ENCODE results near the gene NLK. TPM values are rescaled to one million over a fixed set of nuclear protein-coding genes. Genes with fewer than 3 reads are reported as not detected.

The NLK gene
- total RNA-seq, 4 donors from 2014 or later, result 24.7 to 37.5 (median 32.4) TPM

DNA sequence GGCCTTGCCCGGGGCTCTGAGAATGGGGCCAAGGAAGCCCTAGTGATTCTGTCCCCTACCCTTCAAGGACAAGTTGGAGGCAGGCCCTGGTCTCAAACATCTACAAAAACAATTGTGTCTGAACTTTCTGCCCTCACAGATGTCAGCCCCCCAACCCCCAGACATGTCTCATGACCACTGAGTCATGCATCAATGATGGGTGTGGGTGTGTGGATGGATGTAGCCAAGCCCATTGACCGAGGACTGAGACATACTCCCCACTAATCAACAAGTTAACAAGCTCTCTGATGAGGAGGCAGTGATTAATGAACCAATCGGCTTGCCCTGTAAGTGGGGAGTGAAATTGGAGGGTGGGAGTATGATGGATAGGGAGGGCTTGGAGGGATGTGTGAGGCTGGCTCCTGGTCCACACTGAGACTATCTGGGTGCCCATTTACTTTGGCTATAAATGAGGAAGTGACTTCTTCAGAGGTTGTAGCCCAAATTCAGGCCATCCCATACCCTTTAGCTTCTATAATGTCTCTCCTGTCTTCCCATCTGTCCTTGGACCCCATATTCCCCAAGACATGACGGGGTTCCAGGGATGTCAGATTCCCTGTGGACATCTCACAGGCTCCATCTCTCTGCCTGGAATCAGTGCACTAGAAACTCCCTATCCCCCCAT, 179.4 kb downstream of the NLK start:
- TF ChIP-seq, protein P1, sequence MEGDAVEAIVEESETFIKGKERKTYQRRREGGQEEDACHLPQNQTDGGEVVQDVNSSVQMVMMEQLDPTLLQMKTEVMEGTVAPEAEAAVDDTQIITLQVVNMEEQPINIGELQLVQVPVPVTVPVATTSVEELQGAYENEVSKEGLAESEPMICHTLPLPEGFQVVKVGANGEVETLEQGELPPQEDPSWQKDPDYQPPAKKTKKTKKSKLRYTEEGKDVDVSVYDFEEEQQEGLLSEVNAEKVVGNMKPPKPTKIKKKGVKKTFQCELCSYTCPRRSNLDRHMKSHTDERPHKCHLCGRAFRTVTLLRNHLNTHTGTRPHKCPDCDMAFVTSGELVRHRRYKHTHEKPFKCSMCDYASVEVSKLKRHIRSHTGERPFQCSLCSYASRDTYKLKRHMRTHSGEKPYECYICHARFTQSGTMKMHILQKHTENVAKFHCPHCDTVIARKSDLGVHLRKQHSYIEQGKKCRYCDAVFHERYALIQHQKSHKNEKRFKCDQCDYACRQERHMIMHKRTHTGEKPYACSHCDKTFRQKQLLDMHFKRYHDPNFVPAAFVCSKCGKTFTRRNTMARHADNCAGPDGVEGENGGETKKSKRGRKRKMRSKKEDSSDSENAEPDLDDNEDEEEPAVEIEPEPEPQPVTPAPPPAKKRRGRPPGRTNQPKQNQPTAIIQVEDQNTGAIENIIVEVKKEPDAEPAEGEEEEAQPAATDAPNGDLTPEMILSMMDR (IDR thresholded peaks at IDR 0.05), result no peak
- no peak for TF ChIP-seq POLR2A (IDR thresholded peaks at IDR 0.05)
- TF ChIP-seq EP300 (IDR thresholded peaks at IDR 0.05), result no peak
- WGBS, 2 donors, result 77 to 84% methylated on average over 4 of the region's 4 CpGs
- no peak overlapping the region for H3K4me3 ChIP-seq
- no peak overlapping the region for H3K27ac ChIP-seq
- H3K4me1 ChIP-seq, result no peaks in the 10 kb centered on the region
- no peaks in the 10 kb centered on the region for H3K36me3 ChIP-seq
- DNase-seq (ENCODE audit: low spot score in 2 of 2), result no peak
- H3K27me3 ChIP-seq, result peaks cover 0 to 5% of the 10 kb centered on the region in 2 donors
- H3K9me3 ChIP-seq, result no peaks in the 10 kb centered on the region

DNA sequence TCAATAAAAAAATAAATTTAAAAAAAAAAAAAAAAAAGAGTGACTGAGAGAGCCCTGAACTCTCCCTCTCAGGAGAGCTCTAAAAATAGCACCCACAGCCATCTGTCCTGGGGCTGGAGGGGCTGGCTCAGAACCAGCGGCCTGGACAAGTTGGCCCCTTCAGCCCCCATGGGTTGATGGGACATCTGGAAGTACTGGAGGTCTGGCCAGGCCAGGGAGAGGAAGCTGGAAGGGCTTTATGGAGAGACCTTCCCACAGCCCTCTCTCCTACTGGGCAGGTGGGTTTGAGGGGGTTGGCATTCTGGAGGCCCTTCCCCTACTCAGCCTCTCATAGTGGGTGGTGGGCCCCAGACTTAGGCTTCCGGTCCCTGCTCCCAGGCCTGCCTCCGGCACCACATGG, 182.8 kb downstream of the NLK start:
- no peak for DNase-seq (ENCODE audit: low spot score in 2 of 2)
- Histone ChIP-seq H3K9me3 (no peaks in the 10 kb centered on the region), H3K36me3 (no peaks in the 10 kb centered on the region), H3K27me3 (peaks cover 0 to 39% of the 10 kb centered on the region in 2 donors), H3K27ac (no peak overlapping the region), H3K4me3 (no peak overlapping the region), H3K4me1 (peaks cover 0 to 13% (median 11%) of the 10 kb centered on the region in 4 donors)
- TF ChIP-seq, protein P1 (IDR thresholded peaks at IDR 0.05), result no peak
- TF ChIP-seq EP300 (IDR thresholded peaks at IDR 0.05) (no peak), POLR2A (IDR thresholded peaks at IDR 0.05) (no peak)
- WGBS, 2 donors, result 80 to 82% methylated on average over 3 of the region's 3 CpGs

- Histone ChIP-seq H3K27ac (no peak overlapping the region), H3K9me3 (no peaks in the 10 kb centered on the region), H3K36me3 (no peaks in the 10 kb centered on the region), H3K4me1 (peaks cover 0 to 13% (median 11%) of the 10 kb centered on the region in 4 donors), H3K27me3 (peaks cover 0 to 41% of the 10 kb centered on the region in 2 donors), H3K4me3 (no peak overlapping the region)
- TF ChIP-seq POLR2A (IDR thresholded peaks at IDR 0.05) (no peak), EP300 (IDR thresholded peaks at IDR 0.05) (no peak)
- TF ChIP-seq, protein P1 (IDR thresholded peaks at IDR 0.05), result no peak
- no peak for DNase-seq (ENCODE audit: low spot score in 2 of 2)
- 50 to 63% methylated on average over 1 of the region's 1 CpG for WGBS, 2 donors
Observed at GRCh38 chr17:28225867-28226266, 183.4 kb downstream of the NLK start.

GRCh38 chr17:28226563-28227315, 184.3 kb downstream of the NLK start:
- no peaks in the 10 kb centered on the region for H3K36me3 ChIP-seq
- no peak for DNase-seq (ENCODE audit: low spot score in 2 of 2)
- peaks cover 0 to 13% (median 11%) of the 10 kb centered on the region in 4 donors for H3K4me1 ChIP-seq
- TF ChIP-seq POLR2A (IDR thresholded peaks at IDR 0.05), result no peak
- TF ChIP-seq, protein P1 (IDR thresholded peaks at IDR 0.05), result no peak
- no peak for TF ChIP-seq EP300 (IDR thresholded peaks at IDR 0.05)
- H3K9me3 ChIP-seq, result no peaks in the 10 kb centered on the region
- H3K4me3 ChIP-seq, result no peak overlapping the region
- WGBS, 2 donors, result 61 to 72% methylated on average over 24 to 28 of the region's 28 CpGs
- no peak overlapping the region for H3K27ac ChIP-seq
- H3K27me3 ChIP-seq, result peaks cover 0 to 41% of the 10 kb centered on the region in 2 donors

Measured in tibial nerve (tissue), 4 donors.